Measurements from ENCODE around the gene GALNT7. TPM values are rescaled to one million over a fixed set of nuclear protein-coding genes. Genes with fewer than 3 reads are reported as not detected.
"Not testable (repeated sequence)": the region's sequence is repeated elsewhere in the genome, so short reads cannot be mapped to it uniquely, and the experiment has no call there.

GALNT7 gene, protein sequence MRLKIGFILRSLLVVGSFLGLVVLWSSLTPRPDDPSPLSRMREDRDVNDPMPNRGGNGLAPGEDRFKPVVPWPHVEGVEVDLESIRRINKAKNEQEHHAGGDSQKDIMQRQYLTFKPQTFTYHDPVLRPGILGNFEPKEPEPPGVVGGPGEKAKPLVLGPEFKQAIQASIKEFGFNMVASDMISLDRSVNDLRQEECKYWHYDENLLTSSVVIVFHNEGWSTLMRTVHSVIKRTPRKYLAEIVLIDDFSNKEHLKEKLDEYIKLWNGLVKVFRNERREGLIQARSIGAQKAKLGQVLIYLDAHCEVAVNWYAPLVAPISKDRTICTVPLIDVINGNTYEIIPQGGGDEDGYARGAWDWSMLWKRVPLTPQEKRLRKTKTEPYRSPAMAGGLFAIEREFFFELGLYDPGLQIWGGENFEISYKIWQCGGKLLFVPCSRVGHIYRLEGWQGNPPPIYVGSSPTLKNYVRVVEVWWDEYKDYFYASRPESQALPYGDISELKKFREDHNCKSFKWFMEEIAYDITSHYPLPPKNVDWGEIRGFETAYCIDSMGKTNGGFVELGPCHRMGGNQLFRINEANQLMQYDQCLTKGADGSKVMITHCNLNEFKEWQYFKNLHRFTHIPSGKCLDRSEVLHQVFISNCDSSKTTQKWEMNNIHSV
- 25.9 and 26.7 TPM in 2 replicates for total RNA-seq

DNA sequence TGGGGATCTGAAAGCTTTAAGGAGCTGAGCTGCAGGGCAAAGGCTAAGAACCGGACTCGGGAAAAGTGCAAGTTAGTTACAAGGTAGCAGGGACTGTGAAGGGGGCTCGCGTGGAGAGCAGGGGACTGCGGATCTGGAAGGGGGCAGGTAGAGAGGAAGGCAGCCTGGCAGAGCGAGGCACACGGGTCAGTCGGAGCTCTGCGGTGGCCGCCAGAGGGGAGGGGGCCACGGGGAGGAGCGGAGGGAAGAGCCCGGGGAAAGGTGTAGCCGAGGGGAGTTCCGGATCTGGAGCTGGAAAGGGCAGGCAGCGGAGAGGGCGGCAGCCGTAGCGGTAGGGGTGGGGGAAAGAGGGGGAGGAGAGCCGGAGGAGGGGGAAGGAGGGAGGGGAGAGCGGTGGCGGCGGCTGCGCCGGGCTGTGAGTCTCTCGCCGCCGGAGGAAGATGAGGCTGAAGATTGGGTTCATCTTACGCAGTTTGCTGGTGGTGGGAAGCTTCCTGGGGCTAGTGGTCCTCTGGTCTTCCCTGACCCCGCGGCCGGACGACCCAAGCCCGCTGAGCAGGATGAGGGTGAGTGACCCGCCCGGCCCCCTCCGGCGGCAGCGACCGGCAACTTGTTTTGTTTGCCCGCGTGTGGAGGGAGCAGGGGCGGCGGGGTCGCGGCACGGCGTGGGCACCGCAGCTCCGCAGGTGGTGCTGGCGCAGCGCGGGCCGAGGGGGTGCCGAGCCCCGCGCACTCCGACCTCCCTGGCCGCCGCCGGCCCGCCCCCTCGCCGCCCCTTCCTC lies at the start of gene GALNT7:
TSS of gene GALNT7 (plus strand) at position 416 of the 782 bp plus-strand sequence. CDS start at position 441, 25 bp downstream.
- peak within 1 kb of the TSS; percentile 96 for H3K4me3 Mint-ChIP-seq
- no peaks in the 10 kb centered on the region for H3K9me3 Mint-ChIP-seq
- peaks cover 12% of the 10 kb centered on the region for H3K36me3 Mint-ChIP-seq (ENCODE audit: low read depth)
- intact Hi-C loops (cut with micrococcal nuclease): loop anchor here (1.0 to 5.0 kb wide), 4 partner anchors 22 to 202 kb away; partner anchors contain the start of genes HMGB2 and SAP30
- H3K27me3 Mint-ChIP-seq: no peaks in the 10 kb centered on the region
- H3K27ac Mint-ChIP-seq: peak within 1 kb of the TSS; percentile 90
- DNase-seq: peak; percentile 86
- H3K4me1 Mint-ChIP-seq: peaks cover 40% of the 10 kb centered on the region

DNA sequence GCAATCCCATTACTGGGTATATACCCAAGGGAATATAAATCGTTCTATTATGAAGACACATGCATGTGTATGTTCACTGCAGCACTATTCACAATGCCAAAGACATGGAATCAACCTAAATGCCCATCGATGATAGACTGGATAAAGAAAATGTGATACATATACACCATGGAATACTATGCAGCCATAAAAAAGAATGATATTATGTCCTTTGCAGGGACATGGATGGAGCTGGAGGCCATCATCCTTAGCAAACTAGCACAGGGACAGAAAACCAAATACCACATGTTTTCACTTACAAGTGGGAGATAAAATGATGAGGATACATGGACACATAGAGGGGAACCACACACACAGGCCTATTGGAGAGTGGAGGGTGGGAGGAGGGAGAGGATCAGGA lies 49.8 kb upstream of the GALNT7 start:
- H3K36me3 Mint-ChIP-seq (ENCODE audit: low read depth); H3K27ac Mint-ChIP-seq; H3K4me1 Mint-ChIP-seq; DNase-seq; H3K4me3 Mint-ChIP-seq; intact Hi-C loops (cut with micrococcal nuclease); H3K9me3 Mint-ChIP-seq: not testable (repeated sequence)
- H3K27me3 Mint-ChIP-seq: peaks cover 10% of the 10 kb centered on the region

DNA sequence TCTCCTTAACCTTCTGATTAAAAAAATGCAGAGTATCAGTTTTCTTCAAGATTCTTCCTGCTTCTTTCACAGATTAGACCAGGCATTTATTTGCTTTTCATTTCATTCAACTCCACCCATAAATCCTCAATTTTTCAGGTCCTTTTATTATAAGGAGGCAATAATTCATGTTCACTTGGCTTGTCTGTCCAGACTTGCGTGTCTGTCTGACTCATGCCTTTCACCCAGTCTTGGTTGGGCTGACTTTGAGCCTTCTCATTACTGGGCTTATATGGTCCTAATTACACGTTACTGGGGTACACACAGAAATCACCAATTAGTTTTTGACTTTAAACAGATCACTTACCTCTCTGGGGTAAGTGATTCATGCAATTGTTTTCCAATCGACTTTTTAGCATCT lies 48.8 kb upstream of the GALNT7 start:
- H3K4me3 Mint-ChIP-seq: no peak overlapping the region
- H3K27me3 Mint-ChIP-seq: peaks cover 6% of the 10 kb centered on the region
- intact Hi-C loops (cut with micrococcal nuclease): no loop called here
- peaks cover 7% of the 10 kb centered on the region for H3K9me3 Mint-ChIP-seq
- DNase-seq: no peak
- no peak overlapping the region for H3K27ac Mint-ChIP-seq
- no peaks in the 10 kb centered on the region for H3K4me1 Mint-ChIP-seq
- no peaks in the 10 kb centered on the region for H3K36me3 Mint-ChIP-seq (ENCODE audit: low read depth)

DNA sequence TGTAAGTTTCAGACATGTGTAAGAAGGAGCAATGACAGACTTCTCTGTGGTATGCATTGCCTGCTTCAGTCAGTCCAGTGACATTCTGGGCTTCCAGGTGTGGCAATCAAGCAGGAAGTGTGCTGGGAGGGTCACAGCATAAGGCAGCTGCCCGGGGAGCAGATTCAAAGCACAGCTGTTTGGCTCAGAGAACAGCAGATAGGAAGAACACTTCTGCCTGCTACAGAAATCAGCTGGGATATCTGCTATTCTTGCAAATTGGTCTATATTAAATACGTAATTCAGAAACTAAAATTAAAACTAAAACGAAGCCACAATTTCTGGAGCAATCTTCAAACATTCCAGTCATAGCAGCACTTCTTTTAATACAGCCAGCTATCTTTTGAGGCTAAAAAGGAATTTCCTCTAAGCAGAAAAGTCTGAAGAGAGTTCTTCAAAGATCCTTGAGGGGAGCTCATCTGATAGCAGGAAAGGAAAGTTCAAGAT lies 47.5 kb upstream of the GALNT7 start:
- no peak overlapping the region for H3K27ac Mint-ChIP-seq
- H3K9me3 Mint-ChIP-seq: peaks cover 7% of the 10 kb centered on the region
- peaks cover 3% of the 10 kb centered on the region for H3K27me3 Mint-ChIP-seq
- H3K4me1 Mint-ChIP-seq: no peaks in the 10 kb centered on the region
- no peak overlapping the region for H3K4me3 Mint-ChIP-seq
- intact Hi-C loops (cut with micrococcal nuclease): no loop called here
- DNase-seq: no peak
- H3K36me3 Mint-ChIP-seq (ENCODE audit: low read depth): no peaks in the 10 kb centered on the region

DNA sequence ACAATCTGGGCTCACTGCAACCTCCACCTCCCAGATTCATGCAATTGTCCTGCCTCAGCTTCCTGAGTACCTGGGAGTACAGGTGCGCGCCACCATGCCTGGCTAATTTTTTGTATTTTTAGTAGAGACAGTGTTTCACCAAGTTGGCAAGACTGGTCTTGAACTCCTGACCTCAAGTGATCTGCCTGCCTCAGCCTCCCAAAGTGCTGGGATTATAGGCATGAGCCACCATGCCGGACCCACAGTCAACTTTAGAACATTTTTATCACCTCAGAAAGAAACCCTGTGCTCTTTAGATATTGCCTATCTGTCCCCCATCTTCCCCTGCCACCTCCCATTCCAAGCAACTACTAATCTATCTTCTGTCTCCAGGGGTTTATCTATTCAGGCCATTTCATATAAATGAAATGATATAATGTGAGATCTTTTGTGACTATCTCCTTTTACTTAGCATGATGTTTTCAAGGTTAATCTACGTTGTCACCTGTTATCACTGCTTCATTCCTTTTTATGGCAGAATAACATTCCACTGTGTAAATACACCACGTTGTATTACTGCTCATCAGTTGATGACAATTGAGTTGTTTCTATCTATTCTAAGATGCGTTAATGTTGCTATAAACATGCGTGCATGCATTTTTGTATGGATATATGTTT lies 44.3 kb upstream of the GALNT7 start:
- no peak for DNase-seq
- peaks cover 5% of the 10 kb centered on the region for H3K27me3 Mint-ChIP-seq
- no peak overlapping the region for H3K27ac Mint-ChIP-seq
- H3K36me3 Mint-ChIP-seq (ENCODE audit: low read depth): no peaks in the 10 kb centered on the region
- intact Hi-C loops (cut with micrococcal nuclease): no loop called here
- no peak overlapping the region for H3K4me3 Mint-ChIP-seq
- H3K9me3 Mint-ChIP-seq: no peaks in the 10 kb centered on the region
- no peaks in the 10 kb centered on the region for H3K4me1 Mint-ChIP-seq

DNA sequence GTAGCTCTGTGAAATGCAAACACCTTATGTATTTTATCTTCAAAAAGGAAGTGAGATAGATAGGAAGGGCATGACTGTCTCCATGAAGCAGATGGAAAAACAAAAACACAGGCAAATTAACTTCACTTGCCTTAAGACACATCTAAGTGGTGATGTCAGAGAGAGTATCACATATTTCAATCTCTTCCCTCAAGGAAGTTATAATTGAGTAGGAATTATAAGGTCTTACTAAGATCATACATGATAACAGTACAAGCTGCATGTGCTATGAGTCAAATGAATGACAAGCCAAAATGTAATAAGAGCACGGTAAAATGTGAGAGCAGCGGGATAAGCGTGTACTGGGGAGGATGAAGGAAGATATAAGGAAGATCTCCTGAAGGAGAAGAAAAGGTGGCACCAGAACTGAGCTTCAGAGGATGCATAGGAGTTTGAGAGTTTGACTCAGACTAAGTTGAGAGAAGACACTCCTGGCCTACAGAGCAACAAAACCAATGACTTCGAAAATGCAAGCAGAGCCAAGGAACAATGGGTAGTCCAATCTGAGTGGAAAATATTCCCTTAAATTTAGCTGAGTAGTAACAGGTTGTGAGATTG lies 43.3 kb upstream of the GALNT7 start:
- intact Hi-C loops (cut with micrococcal nuclease): no loop called here
- no peaks in the 10 kb centered on the region for H3K36me3 Mint-ChIP-seq (ENCODE audit: low read depth)
- H3K27me3 Mint-ChIP-seq: peaks cover 5% of the 10 kb centered on the region
- no peak overlapping the region for H3K27ac Mint-ChIP-seq
- no peak for DNase-seq
- no peaks in the 10 kb centered on the region for H3K4me1 Mint-ChIP-seq
- H3K4me3 Mint-ChIP-seq: no peak overlapping the region
- H3K9me3 Mint-ChIP-seq: no peaks in the 10 kb centered on the region

DNA sequence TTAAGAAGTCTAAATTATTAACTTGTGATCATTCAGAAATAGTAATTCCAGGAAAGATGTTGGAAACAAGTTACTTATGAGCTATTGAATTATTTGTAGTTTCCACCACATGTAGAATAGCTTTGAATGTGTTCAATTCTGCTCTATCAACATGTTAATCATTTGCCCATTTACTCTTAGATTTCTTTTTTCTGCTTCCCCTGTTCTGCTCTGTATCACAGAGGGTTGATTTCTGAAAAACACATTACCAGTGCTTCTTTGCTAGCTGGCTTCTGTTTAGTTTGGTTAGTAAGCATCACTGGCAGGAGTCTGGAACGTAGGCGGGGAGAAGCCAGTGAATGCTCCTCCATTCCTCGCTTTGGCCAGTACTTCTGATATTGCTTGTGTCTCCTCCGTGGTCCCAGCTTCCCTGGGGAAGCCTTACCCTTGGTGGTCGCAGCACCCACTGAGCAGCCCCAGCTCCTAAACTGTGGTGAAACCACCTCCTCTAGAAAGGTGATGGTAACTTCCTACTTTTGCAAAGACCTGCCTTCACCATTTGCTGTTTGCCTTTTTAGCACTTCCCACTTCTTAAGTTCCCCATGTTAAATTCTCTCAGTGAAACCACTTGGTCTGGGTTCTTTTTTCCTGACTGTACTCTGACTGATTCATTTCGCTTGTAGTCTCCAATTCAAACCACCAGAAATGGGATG lies 40.3 kb upstream of the GALNT7 start:
- Mint-ChIP-seq H3K36me3 (ENCODE audit: low read depth) (no peaks in the 10 kb centered on the region), H3K4me1 (no peaks in the 10 kb centered on the region), H3K4me3 (no peak overlapping the region), H3K9me3 (no peaks in the 10 kb centered on the region), H3K27me3 (peaks cover 12% of the 10 kb centered on the region), H3K27ac (no peak overlapping the region)
- intact Hi-C loops (cut with micrococcal nuclease): no loop called here
- no peak for DNase-seq

DNA sequence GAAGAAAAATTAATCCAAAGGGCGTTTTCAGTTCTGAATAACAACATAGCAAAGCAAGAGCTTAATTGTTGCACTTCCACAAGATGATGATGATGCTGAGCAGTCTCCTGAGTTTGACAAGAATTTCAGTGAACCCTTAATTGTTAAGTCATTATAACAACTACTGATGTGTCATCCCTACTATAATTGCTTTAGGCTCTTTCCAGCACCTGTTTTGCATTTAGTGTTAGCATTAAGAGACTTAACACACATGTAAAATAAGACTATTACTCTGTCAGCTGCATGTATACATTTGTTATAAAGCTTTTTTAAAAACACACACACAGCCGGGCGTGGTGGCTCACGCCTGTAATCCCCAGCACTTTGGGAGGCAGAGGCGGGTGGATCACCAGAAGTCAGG lies 37.9 kb upstream of the GALNT7 start:
- no peak overlapping the region for H3K27ac Mint-ChIP-seq
- DNase-seq: no peak
- peaks cover 14% of the 10 kb centered on the region for H3K27me3 Mint-ChIP-seq
- intact Hi-C loops (cut with micrococcal nuclease): no loop called here
- H3K36me3 Mint-ChIP-seq (ENCODE audit: low read depth): no peaks in the 10 kb centered on the region
- no peaks in the 10 kb centered on the region for H3K4me1 Mint-ChIP-seq
- no peaks in the 10 kb centered on the region for H3K9me3 Mint-ChIP-seq
- no peak overlapping the region for H3K4me3 Mint-ChIP-seq

DNA sequence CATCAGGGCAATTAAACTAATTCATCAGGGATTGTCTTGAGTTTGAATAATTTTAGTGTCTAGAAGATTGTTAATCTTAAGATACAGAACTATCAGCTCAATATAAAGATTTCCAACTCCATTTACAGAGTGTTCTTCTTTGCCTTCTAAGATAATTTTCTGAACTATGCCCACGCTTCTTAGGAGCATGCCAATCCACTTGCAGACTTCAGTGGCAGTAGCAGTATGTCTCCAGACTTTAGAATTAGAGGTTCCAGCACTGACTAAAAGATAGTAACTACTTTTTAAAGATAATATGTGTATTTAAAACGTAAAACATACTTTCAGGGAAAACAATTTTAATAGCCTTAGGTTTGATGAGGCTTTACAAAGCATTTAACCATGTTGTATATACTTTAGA lies 34.2 kb upstream of the GALNT7 start:
- Mint-ChIP-seq H3K4me1 (no peaks in the 10 kb centered on the region), H3K9me3 (no peaks in the 10 kb centered on the region)

DNA sequence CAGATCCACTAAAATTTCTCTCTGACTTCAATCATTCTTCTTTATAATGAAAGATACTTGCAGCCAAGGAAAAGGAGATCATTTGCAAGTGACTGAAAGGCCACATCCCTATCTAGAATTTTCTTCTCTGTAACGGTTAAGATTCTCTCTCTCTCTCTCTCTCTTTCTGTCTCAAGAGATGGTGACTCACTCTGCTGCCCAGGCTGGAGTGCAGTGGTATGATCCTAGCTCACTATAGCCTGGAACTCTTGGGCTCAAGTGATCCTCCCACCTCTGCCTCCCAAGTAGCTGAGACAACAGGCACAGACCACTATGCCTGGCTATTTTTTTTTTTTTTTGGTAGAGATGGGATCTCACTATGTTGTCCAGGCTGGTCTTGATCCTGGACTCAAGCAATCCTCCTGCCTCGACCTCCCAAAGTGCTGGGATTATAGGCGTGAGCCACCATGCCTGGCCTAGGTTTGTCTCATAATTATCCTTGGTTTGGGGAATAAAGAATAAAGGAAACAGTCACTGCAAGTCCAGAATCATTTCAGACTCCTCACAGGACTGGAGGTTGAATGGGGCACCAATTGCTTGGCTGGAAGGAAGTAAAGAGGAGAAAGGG lies 33.3 kb upstream of the GALNT7 start:
- H3K27ac Mint-ChIP-seq: no peak overlapping the region
- peaks cover 14% of the 10 kb centered on the region for H3K27me3 Mint-ChIP-seq
- H3K36me3 Mint-ChIP-seq (ENCODE audit: low read depth): no peaks in the 10 kb centered on the region
- no peak overlapping the region for H3K4me3 Mint-ChIP-seq
- no peak for DNase-seq
- intact Hi-C loops (cut with micrococcal nuclease): no loop called here
- H3K4me1 Mint-ChIP-seq: no peaks in the 10 kb centered on the region
- H3K9me3 Mint-ChIP-seq: no peaks in the 10 kb centered on the region

More for the DNA sequence above, 34.2 kb upstream of the GALNT7 start:
- H3K27ac Mint-ChIP-seq: no peak overlapping the region
- no peak for DNase-seq
- H3K27me3 Mint-ChIP-seq: peaks cover 14% of the 10 kb centered on the region
- no peak overlapping the region for H3K4me3 Mint-ChIP-seq
- H3K36me3 Mint-ChIP-seq (ENCODE audit: low read depth): no peaks in the 10 kb centered on the region
- intact Hi-C loops (cut with micrococcal nuclease): no loop called here

DNA sequence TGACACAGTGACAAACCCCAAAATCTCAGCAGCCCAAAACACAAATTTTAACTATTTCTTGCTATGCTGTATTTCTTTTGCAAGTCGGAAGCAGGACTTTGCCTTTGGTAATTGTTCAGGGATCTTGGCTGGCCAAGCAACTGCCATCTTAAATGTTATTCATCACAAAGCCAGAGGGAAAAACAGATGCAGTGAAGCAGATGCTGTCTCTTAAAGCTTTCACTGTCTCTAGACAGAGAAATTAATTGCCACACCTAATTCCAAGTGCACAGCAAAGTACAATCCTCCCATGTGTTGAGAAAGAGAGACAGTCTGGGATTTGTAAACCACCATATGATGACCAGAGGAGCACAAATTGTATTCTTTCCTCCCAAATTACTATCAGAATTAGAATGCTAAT lies 30.0 kb upstream of the GALNT7 start:
- DNase-seq: no peak
- Mint-ChIP-seq H3K4me1 (no peaks in the 10 kb centered on the region), H3K9me3 (no peaks in the 10 kb centered on the region), H3K27ac (no peak overlapping the region), H3K36me3 (ENCODE audit: low read depth) (no peaks in the 10 kb centered on the region), H3K27me3 (peaks cover 6% of the 10 kb centered on the region), H3K4me3 (no peak overlapping the region)
- intact Hi-C loops (cut with micrococcal nuclease): no loop called here

DNA sequence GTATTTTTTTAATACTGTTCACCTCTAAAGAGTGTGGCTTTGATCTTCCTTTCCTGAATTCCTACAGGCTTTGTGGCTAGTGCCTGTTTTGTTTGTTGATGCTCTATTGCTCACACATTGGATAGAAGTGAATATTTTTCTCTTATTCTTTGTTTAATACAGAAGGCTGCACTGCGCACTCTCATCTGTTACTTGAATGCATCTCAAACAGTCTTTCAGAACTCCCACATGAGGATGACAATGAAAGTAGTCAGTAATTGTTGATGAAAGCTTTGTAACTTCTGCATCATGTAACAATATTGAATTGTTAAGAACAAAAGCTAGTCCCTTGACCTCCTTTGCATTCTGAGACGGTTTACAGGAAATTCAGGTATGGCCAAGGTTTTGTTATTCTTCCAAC lies 29.1 kb upstream of the GALNT7 start:
- no peak for DNase-seq
- intact Hi-C loops (cut with micrococcal nuclease): no loop called here
- no peaks in the 10 kb centered on the region for H3K9me3 Mint-ChIP-seq
- peaks cover 6% of the 10 kb centered on the region for H3K27me3 Mint-ChIP-seq
- H3K4me1 Mint-ChIP-seq: no peaks in the 10 kb centered on the region
- H3K36me3 Mint-ChIP-seq (ENCODE audit: low read depth): no peaks in the 10 kb centered on the region
- no peak overlapping the region for H3K27ac Mint-ChIP-seq
- H3K4me3 Mint-ChIP-seq: no peak overlapping the region
